Activated naive CD8-positive, alpha-beta T cell (primary cell): Measurements from ENCODE around the gene ANKRD11.
A peak's percentile ranks its signal among the peaks of the same experiment; 100 is the strongest.
"Not testable (repeated sequence)": the region's sequence is repeated elsewhere in the genome, so short reads cannot be mapped to it uniquely, and the experiment has no call there.

Experiments
- H3K27ac Mint-ChIP-seq: one replicate; pipeline ENCODE4 v1.8.0; 2021; ENCODE audit warnings: mixed read lengths
- H3K27me3 Mint-ChIP-seq: one replicate; pipeline ENCODE4 v1.8.0; 2021; ENCODE audit warnings: mixed read lengths
- H3K36me3 Mint-ChIP-seq: one replicate; pipeline ENCODE4 v1.8.0; 2021; ENCODE audit warnings: mixed read lengths
- H3K4me1 Mint-ChIP-seq: one replicate; pipeline ENCODE4 v1.8.0; 2021; ENCODE audit warnings: low read depth, mixed read lengths
- H3K4me3 Mint-ChIP-seq: one replicate; pipeline ENCODE4 v1.8.0; 2021; ENCODE audit warnings: mild to moderate bottlenecking, mixed read lengths
- H3K9me3 Mint-ChIP-seq: one replicate; pipeline ENCODE4 v1.8.0; 2021; ENCODE audit warnings: low read depth, mixed read lengths

ANKRD11 gene

DNA sequence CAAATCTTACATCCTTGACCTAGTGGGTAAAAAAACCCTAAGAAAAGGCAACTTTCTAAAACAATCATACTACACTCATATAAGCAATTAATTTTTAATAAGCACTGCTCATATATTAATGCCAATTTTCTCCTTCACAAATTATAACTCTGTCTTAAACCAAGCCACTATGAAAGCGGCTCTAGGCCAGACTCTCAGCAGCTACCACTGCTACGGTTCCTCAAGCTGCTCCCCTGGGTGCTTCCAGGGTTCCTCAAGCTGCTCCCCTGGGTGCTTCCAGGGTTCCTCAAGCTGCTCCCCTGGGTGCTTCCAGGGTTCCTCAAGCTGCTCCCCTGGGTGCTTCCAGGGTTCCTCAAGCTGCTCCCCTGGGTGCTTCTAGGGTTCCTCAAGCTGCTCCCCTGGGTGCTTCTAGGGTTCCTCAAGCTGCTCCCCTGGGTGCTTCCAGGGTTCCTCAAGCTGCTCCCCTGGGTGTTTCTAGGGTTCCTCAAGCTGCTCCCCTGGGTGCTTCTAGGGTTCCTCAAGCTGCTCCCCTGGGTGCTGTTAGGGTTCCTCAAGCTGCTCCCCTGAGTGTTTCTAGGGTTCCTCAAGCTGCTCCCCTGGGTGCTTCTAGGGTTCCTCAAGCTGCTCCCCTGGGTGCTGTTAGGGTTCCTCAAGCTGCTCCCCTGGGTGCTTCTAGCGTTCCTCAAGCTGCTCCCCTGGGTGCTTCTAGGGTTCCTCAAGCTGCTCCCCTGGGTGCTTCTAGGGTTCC, 35.8 kb downstream of the ANKRD11 start:
- H3K9me3 Mint-ChIP-seq, H3K36me3 Mint-ChIP-seq, H3K27me3 Mint-ChIP-seq: not testable (repeated sequence)
- Mint-ChIP-seq H3K4me1 (peaks cover 78% of the 10 kb centered on the region), H3K4me3 (peak overlapping the region; percentile 58), H3K27ac (peak overlapping the region; percentile 70)

- H3K36me3 Mint-ChIP-seq = peaks cover 2% of the 10 kb centered on the region
- H3K27me3 Mint-ChIP-seq = no peaks in the 10 kb centered on the region
- H3K4me1 Mint-ChIP-seq = peaks cover 75% of the 10 kb centered on the region
- no peaks in the 10 kb centered on the region for H3K9me3 Mint-ChIP-seq
- H3K27ac Mint-ChIP-seq = peak overlapping the region; percentile 70
- H3K4me3 Mint-ChIP-seq = peak overlapping the region; percentile 58
These were observed 36.6 kb downstream of the ANKRD11 start for GRCh38 chr16:89453501-89454321.

DNA sequence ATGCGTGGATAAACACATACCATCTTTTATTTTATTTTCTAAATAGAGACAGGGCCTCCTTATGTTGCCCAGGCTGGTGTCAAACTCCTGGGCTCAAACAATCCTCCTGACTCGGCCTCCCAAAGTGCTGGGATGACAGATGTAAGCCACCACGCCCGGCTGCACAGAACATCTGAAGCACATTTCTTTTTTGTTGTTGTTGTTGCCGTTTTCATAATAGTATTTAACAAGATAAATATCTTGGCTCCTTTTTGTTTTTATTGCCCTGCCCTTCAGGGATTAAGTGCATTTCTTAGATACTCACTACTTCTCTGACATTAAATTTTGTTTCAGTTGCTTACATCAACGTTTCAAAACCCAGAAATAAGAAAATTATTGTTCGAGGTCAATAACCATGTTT, 37.4 kb downstream of the ANKRD11 start:
- Mint-ChIP-seq H3K9me3 (no peaks in the 10 kb centered on the region), H3K27ac (peak overlapping the region; percentile 46), H3K27me3 (no peaks in the 10 kb centered on the region), H3K36me3 (peaks cover 2% of the 10 kb centered on the region), H3K4me1 (peaks cover 76% of the 10 kb centered on the region), H3K4me3 (peak overlapping the region; percentile 24)

GRCh38 chr16:89452241-89452640, 38.1 kb downstream of the ANKRD11 start:
- H3K27me3 Mint-ChIP-seq = no peaks in the 10 kb centered on the region
- no peaks in the 10 kb centered on the region for H3K9me3 Mint-ChIP-seq
- peak overlapping the region; percentile 47 for H3K4me3 Mint-ChIP-seq
- peaks cover 76% of the 10 kb centered on the region for H3K4me1 Mint-ChIP-seq
- no peak overlapping the region for H3K27ac Mint-ChIP-seq
- peaks cover 2% of the 10 kb centered on the region for H3K36me3 Mint-ChIP-seq

DNA sequence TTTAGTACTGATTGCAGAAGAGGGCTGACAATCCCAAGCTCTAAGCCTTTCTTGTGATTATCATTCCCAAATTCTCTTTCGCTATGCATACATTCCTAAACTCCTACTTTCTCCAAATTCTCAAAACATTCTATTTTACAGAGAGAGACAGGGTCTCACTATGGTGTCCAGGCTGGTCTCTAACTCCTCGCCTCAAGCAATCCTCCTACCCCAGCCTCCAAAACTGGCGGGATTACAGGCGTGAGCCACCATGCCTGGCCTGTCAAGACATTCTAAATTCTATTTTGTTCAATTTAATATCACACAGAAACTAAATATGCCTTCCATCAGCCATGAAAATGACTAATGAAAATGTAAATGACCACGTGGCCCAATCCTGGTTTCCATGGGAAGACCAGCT, 39.8 kb downstream of the ANKRD11 start:
- Mint-ChIP-seq H3K27ac (peak overlapping the region; percentile 18), H3K4me1 (peaks cover 82% of the 10 kb centered on the region)

GRCh38 chr16:89449726-89450335, 40.5 kb downstream of the ANKRD11 start:
- peaks cover 84% of the 10 kb centered on the region for H3K4me1 Mint-ChIP-seq
- no peaks in the 10 kb centered on the region for H3K27me3 Mint-ChIP-seq
- H3K4me3 Mint-ChIP-seq = peak overlapping the region; percentile 11
- H3K9me3 Mint-ChIP-seq = no peaks in the 10 kb centered on the region
- peak overlapping the region; percentile 18 for H3K27ac Mint-ChIP-seq
- H3K36me3 Mint-ChIP-seq = no peaks in the 10 kb centered on the region

More for the DNA sequence above, 39.8 kb downstream of the ANKRD11 start:
- Mint-ChIP-seq H3K9me3 (no peaks in the 10 kb centered on the region), H3K4me3 (no peak overlapping the region), H3K36me3 (no peaks in the 10 kb centered on the region), H3K27me3 (no peaks in the 10 kb centered on the region)

DNA sequence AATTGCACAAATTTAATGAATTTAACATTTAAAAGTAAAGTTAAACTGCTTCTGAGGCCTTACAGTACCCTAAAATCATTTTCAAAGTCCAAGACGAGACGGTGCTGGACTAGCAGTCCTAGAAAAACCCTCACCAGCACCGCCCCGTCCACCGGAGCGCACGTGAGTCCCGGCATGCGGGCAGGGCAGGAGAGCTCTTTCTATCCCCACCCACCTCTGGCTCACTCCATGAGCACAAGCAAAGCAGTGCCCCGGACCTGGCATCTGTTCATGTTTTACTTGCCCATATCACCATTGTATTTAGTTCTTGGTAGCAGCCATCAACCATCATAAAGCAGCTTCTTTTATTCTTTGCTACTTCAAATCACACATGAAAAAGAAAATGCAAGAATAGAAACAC, 41.7 kb downstream of the ANKRD11 start:
- H3K27ac Mint-ChIP-seq = no peak overlapping the region
- H3K27me3 Mint-ChIP-seq = no peaks in the 10 kb centered on the region
- H3K36me3 Mint-ChIP-seq = no peaks in the 10 kb centered on the region
- H3K4me3 Mint-ChIP-seq = no peak overlapping the region
- no peaks in the 10 kb centered on the region for H3K9me3 Mint-ChIP-seq
- peaks cover 88% of the 10 kb centered on the region for H3K4me1 Mint-ChIP-seq

DNA sequence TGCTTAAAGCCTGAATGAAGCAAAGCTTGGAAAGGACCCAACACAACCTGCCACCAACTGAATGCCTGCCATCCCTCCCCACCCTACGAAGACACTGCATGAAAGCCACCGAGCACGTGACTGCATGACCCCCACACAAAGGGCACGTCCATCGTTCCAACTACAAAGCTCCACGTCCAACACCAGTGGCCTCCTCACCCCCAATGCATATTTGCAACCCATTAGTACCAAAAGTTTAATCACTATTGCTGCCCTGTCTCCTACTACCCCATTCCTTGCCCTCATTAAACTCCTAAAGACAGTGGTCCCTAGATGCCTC, 43.4 kb downstream of the ANKRD11 start:
- H3K27ac Mint-ChIP-seq = peak overlapping the region; percentile 89
- peak overlapping the region; percentile 85 for H3K4me3 Mint-ChIP-seq
- no peaks in the 10 kb centered on the region for H3K27me3 Mint-ChIP-seq
- peaks cover 92% of the 10 kb centered on the region for H3K4me1 Mint-ChIP-seq
- H3K9me3 Mint-ChIP-seq = no peaks in the 10 kb centered on the region
- H3K36me3 Mint-ChIP-seq = no peaks in the 10 kb centered on the region

DNA sequence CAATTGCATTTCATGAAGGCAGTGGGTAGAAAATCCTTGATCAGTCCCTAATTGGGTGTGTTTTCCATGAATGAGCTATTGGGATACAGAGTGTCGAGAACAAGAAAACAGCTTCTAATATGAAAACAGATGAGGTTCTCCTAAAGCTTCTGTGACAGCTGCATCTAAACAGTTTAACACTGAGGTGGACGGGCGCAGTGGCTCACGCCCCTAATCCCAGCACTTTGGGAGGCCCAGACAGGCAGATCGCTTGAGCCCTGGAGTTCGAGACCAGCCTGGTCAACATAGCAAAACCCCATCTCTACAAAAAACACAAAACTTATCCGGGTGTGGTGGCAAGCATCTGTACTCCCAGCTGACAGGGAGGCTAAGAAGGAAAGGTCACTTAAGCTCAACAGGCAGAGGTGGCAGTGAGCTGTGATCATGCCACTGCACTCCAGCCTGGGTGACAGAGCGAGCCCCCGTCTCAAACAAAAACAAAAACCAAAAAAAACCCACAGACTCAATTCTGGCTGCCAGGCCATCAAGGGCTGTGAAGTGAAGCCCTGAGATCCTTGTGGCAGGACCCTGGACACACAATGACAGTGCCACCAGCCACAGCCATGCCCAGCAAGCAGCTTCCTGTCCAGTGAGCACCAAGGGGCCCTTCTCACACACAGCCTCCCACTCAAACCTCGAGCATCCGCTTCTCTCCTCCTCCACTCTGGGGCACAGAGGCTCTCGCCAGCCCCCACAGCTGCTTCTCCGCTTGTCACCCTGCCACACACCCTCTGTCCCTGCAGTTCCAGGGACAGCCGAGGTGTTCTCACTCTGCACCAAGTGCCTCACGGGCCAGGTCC, 44.0 kb downstream of the ANKRD11 start:
- H3K4me1 Mint-ChIP-seq = peaks cover 92% of the 10 kb centered on the region
- H3K9me3 Mint-ChIP-seq = no peaks in the 10 kb centered on the region
- no peaks in the 10 kb centered on the region for H3K27me3 Mint-ChIP-seq
- H3K4me3 Mint-ChIP-seq = peak overlapping the region; percentile 85
- no peaks in the 10 kb centered on the region for H3K36me3 Mint-ChIP-seq
- H3K27ac Mint-ChIP-seq = peak overlapping the region; percentile 89

GRCh38 chr16:89445166-89445565, 45.2 kb downstream of the ANKRD11 start:
- H3K4me3 Mint-ChIP-seq = peak overlapping the region; percentile 60
- no peaks in the 10 kb centered on the region for H3K36me3 Mint-ChIP-seq
- peak overlapping the region; percentile 76 for H3K27ac Mint-ChIP-seq
- H3K27me3 Mint-ChIP-seq = no peaks in the 10 kb centered on the region
- peaks cover 91% of the 10 kb centered on the region for H3K4me1 Mint-ChIP-seq
- no peaks in the 10 kb centered on the region for H3K9me3 Mint-ChIP-seq

- H3K27ac Mint-ChIP-seq = no peak overlapping the region
- H3K9me3 Mint-ChIP-seq = no peaks in the 10 kb centered on the region
- H3K27me3 Mint-ChIP-seq = no peaks in the 10 kb centered on the region
- no peaks in the 10 kb centered on the region for H3K36me3 Mint-ChIP-seq
- peaks cover 91% of the 10 kb centered on the region for H3K4me1 Mint-ChIP-seq
- peak overlapping the region; percentile 60 for H3K4me3 Mint-ChIP-seq
These were observed 45.6 kb downstream of the ANKRD11 start for GRCh38 chr16:89444728-89445127.

GRCh38 chr16:89444151-89444723, 46.1 kb downstream of the ANKRD11 start:
- peak overlapping the region; percentile 60 for H3K4me3 Mint-ChIP-seq
- no peaks in the 10 kb centered on the region for H3K9me3 Mint-ChIP-seq
- H3K27ac Mint-ChIP-seq = peak overlapping the region; percentile 61
- no peaks in the 10 kb centered on the region for H3K27me3 Mint-ChIP-seq
- peaks cover 94% of the 10 kb centered on the region for H3K4me1 Mint-ChIP-seq
- no peaks in the 10 kb centered on the region for H3K36me3 Mint-ChIP-seq

- H3K4me1 Mint-ChIP-seq = peaks cover 94% of the 10 kb centered on the region
- no peaks in the 10 kb centered on the region for H3K9me3 Mint-ChIP-seq
- no peaks in the 10 kb centered on the region for H3K27me3 Mint-ChIP-seq
- H3K27ac Mint-ChIP-seq = peak overlapping the region; percentile 82
- H3K4me3 Mint-ChIP-seq = peak overlapping the region; percentile 60
- no peaks in the 10 kb centered on the region for H3K36me3 Mint-ChIP-seq
These were observed 46.7 kb downstream of the ANKRD11 start for GRCh38 chr16:89443727-89444084.

DNA sequence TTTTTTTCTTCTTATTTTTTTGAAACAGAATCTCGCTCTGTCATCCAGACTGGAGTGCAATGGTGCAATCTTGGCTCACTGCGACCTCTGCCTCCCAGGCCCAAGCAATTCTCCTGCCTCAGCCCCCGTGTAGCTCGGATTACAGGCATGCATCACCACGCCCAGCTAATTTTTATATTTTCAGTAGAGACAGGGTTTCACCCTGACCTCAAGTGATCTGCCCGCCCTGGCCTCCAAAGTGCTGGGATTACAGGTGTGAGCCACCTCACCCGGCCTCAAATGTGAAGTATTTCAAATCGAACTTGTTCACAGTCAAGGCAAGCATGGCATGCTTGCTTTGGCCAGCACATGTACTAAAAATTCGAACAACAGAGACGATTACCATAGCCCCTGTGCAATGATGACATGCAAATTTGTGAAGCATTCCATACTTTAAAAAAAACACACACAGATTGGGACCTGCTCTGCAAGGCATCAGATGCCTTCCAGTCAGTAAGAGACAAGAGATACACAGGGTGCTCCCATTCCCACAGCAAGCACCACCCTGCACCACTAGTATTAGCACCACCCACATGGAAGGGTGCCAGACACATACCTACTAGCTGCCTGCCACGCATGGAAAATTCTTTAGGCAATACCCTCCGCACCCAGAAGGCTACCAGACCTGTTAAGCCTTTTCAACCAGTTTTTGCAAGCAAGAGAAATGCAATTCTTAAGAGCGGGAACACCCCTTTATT, 47.2 kb downstream of the ANKRD11 start:
- H3K36me3 Mint-ChIP-seq = no peaks in the 10 kb centered on the region
- H3K9me3 Mint-ChIP-seq = no peaks in the 10 kb centered on the region
- peak overlapping the region; percentile 60 for H3K4me3 Mint-ChIP-seq
- H3K27ac Mint-ChIP-seq = peak overlapping the region; percentile 82
- H3K27me3 Mint-ChIP-seq = no peaks in the 10 kb centered on the region
- H3K4me1 Mint-ChIP-seq = peaks cover 93% of the 10 kb centered on the region
